ENCODE data around the gene FHL1. TPM values are rescaled to one million over a fixed set of nuclear protein-coding genes. Genes with fewer than 3 reads are reported as not detected.

Gene FHL1
- total RNA-seq, 1 experiment from 2014 or later: not detected

- H3K4me1 ChIP-seq (ENCODE audit: low read length): no peaks in the 10 kb centered on the region; the same call in 1 of the 2 replicates
- no peak overlapping the region for H3K9ac ChIP-seq (ENCODE audit: low read length)
- H2AFZ ChIP-seq (ENCODE audit: low read length): no peak overlapping the region
- no peaks in the 10 kb centered on the region for H3K79me2 ChIP-seq (ENCODE audit: low read length)
- no peak overlapping the region for H3K27ac ChIP-seq (ENCODE audit: low read length)
- no peaks in the 10 kb centered on the region for H3K27me3 ChIP-seq (ENCODE audit: low read length)
- no peaks in the 10 kb centered on the region for H3K9me3 ChIP-seq (ENCODE audit: low read length)
- no peak overlapping the region for H3K4me3 ChIP-seq (ENCODE audit: low read length)
- no peak overlapping the region for H3K4me2 ChIP-seq (ENCODE audit: low read depth, low read length, poor library complexity, severe bottlenecking)
- no peak for DNase-seq
- no peaks in the 10 kb centered on the region for H4K20me1 ChIP-seq (ENCODE audit: insufficient read depth, low read depth, low read length)
- H3K36me3 ChIP-seq (ENCODE audit: insufficient read depth, low read length): no peaks in the 10 kb centered on the region
- H3K9me2 ChIP-seq (replicated peaks; ENCODE audit: insufficient read depth, low read length): no peaks in the 10 kb centered on the region
These were observed 54.3 kb downstream of the FHL1 start for GRCh38 chrX:136201601-136202000.

- H3K4me2 ChIP-seq (ENCODE audit: low read depth, low read length, poor library complexity, severe bottlenecking): no peak overlapping the region
These were observed 55.6 kb downstream of the FHL1 start for GRCh38 chrX:136202889-136203288.

GRCh38 chrX:136203438-136203837 lies 56.1 kb downstream of the FHL1 start:
- Histone ChIP-seq H4K20me1 (ENCODE audit: insufficient read depth, low read depth, low read length) (no peaks in the 10 kb centered on the region), H2AFZ (ENCODE audit: low read length) (no peak overlapping the region), H3K9me2 (replicated peaks; ENCODE audit: insufficient read depth, low read length) (no peaks in the 10 kb centered on the region), H3K79me2 (ENCODE audit: low read length) (no peaks in the 10 kb centered on the region), H3K4me1 (ENCODE audit: low read length) (no peaks in the 10 kb centered on the region; the same call in 1 of the 2 replicates), H3K4me2 (ENCODE audit: low read depth, low read length, poor library complexity, severe bottlenecking) (no peak overlapping the region), H3K4me3 (ENCODE audit: low read length) (no peak overlapping the region), H3K27ac (ENCODE audit: low read length) (no peak overlapping the region), H3K9ac (ENCODE audit: low read length) (no peak overlapping the region), H3K27me3 (ENCODE audit: low read length) (no peaks in the 10 kb centered on the region), H3K36me3 (ENCODE audit: insufficient read depth, low read length) (no peaks in the 10 kb centered on the region), H3K9me3 (ENCODE audit: low read length) (no peaks in the 10 kb centered on the region)
- DNase-seq: no peak

More at GRCh38 chrX:136202889-136203288, 55.6 kb downstream of the FHL1 start:
- no peak for DNase-seq
- Histone ChIP-seq H3K9ac (ENCODE audit: low read length) (no peak overlapping the region), H3K4me3 (ENCODE audit: low read length) (no peak overlapping the region), H3K36me3 (ENCODE audit: insufficient read depth, low read length) (no peaks in the 10 kb centered on the region), H3K27me3 (ENCODE audit: low read length) (no peaks in the 10 kb centered on the region), H4K20me1 (ENCODE audit: insufficient read depth, low read depth, low read length) (no peaks in the 10 kb centered on the region), H3K27ac (ENCODE audit: low read length) (no peak overlapping the region), H2AFZ (ENCODE audit: low read length) (no peak overlapping the region), H3K9me3 (ENCODE audit: low read length) (no peaks in the 10 kb centered on the region), H3K4me1 (ENCODE audit: low read length) (no peaks in the 10 kb centered on the region; the same call in 1 of the 2 replicates), H3K79me2 (ENCODE audit: low read length) (no peaks in the 10 kb centered on the region), H3K9me2 (replicated peaks; ENCODE audit: insufficient read depth, low read length) (no peaks in the 10 kb centered on the region)

GRCh38 chrX:136203951-136204350 lies 56.6 kb downstream of the FHL1 start:
- Histone ChIP-seq H3K9ac (ENCODE audit: low read length) (no peak overlapping the region), H3K4me1 (ENCODE audit: low read length) (no peaks in the 10 kb centered on the region; the same call in 1 of the 2 replicates), H2AFZ (ENCODE audit: low read length) (no peak overlapping the region), H4K20me1 (ENCODE audit: insufficient read depth, low read depth, low read length) (no peaks in the 10 kb centered on the region), H3K36me3 (ENCODE audit: insufficient read depth, low read length) (no peaks in the 10 kb centered on the region), H3K4me2 (ENCODE audit: low read depth, low read length, poor library complexity, severe bottlenecking) (no peak overlapping the region), H3K4me3 (ENCODE audit: low read length) (no peak overlapping the region), H3K9me2 (replicated peaks; ENCODE audit: insufficient read depth, low read length) (no peaks in the 10 kb centered on the region), H3K27ac (ENCODE audit: low read length) (no peak overlapping the region), H3K79me2 (ENCODE audit: low read length) (no peaks in the 10 kb centered on the region), H3K9me3 (ENCODE audit: low read length) (no peaks in the 10 kb centered on the region), H3K27me3 (ENCODE audit: low read length) (no peaks in the 10 kb centered on the region)
- DNase-seq: no peak

GRCh38 chrX:136204571-136204970 lies 57.2 kb downstream of the FHL1 start:
- Histone ChIP-seq H3K9ac (ENCODE audit: low read length) (no peak overlapping the region), H3K4me2 (ENCODE audit: low read depth, low read length, poor library complexity, severe bottlenecking) (no peak overlapping the region), H3K79me2 (ENCODE audit: low read length) (no peaks in the 10 kb centered on the region), H3K4me1 (ENCODE audit: low read length) (peaks cover 1% of the 10 kb centered on the region; the same call in 1 of the 2 replicates), H3K27me3 (ENCODE audit: low read length) (no peaks in the 10 kb centered on the region), H3K9me3 (ENCODE audit: low read length) (no peaks in the 10 kb centered on the region), H4K20me1 (ENCODE audit: insufficient read depth, low read depth, low read length) (no peaks in the 10 kb centered on the region), H3K36me3 (ENCODE audit: insufficient read depth, low read length) (no peaks in the 10 kb centered on the region), H3K27ac (ENCODE audit: low read length) (no peak overlapping the region), H3K9me2 (replicated peaks; ENCODE audit: insufficient read depth, low read length) (no peaks in the 10 kb centered on the region), H3K4me3 (ENCODE audit: low read length) (no peak overlapping the region), H2AFZ (ENCODE audit: low read length) (no peak overlapping the region)
- DNase-seq: no peak

- Histone ChIP-seq H4K20me1 (ENCODE audit: insufficient read depth, low read depth, low read length) (no peaks in the 10 kb centered on the region), H3K4me2 (ENCODE audit: low read depth, low read length, poor library complexity, severe bottlenecking) (no peak overlapping the region), H3K9me2 (replicated peaks; ENCODE audit: insufficient read depth, low read length) (no peaks in the 10 kb centered on the region), H3K4me3 (ENCODE audit: low read length) (no peak overlapping the region), H3K4me1 (ENCODE audit: low read length) (peaks cover 15% of the 10 kb centered on the region), H3K79me2 (ENCODE audit: low read length) (no peaks in the 10 kb centered on the region), H3K9me3 (ENCODE audit: low read length) (no peaks in the 10 kb centered on the region), H3K27ac (ENCODE audit: low read length) (no peak overlapping the region), H3K36me3 (ENCODE audit: insufficient read depth, low read length) (no peaks in the 10 kb centered on the region), H3K27me3 (ENCODE audit: low read length) (no peaks in the 10 kb centered on the region), H2AFZ (ENCODE audit: low read length) (no peak overlapping the region), H3K9ac (ENCODE audit: low read length) (no peak overlapping the region)
- DNase-seq: no peak
These were observed 58.6 kb downstream of the FHL1 start for GRCh38 chrX:136205882-136206380.

GRCh38 chrX:136206916-136207315 lies 59.6 kb downstream of the FHL1 start:
- Histone ChIP-seq H3K9me2 (replicated peaks; ENCODE audit: insufficient read depth, low read length) (no peaks in the 10 kb centered on the region), H3K4me2 (ENCODE audit: low read depth, low read length, poor library complexity, severe bottlenecking) (no peak overlapping the region), H3K9ac (ENCODE audit: low read length) (no peak overlapping the region), H3K79me2 (ENCODE audit: low read length) (no peaks in the 10 kb centered on the region), H3K4me1 (ENCODE audit: low read length) (peaks cover 19% of the 10 kb centered on the region), H3K27ac (ENCODE audit: low read length) (no peak overlapping the region), H2AFZ (ENCODE audit: low read length) (no peak overlapping the region), H3K27me3 (ENCODE audit: low read length) (no peaks in the 10 kb centered on the region), H3K4me3 (ENCODE audit: low read length) (no peak overlapping the region), H3K36me3 (ENCODE audit: insufficient read depth, low read length) (no peaks in the 10 kb centered on the region), H3K9me3 (ENCODE audit: low read length) (no peaks in the 10 kb centered on the region), H4K20me1 (ENCODE audit: insufficient read depth, low read depth, low read length) (no peaks in the 10 kb centered on the region)
- DNase-seq: no peak

GRCh38 chrX:136207546-136207945 lies 60.2 kb downstream of the FHL1 start:
- H3K4me2 ChIP-seq (ENCODE audit: low read depth, low read length, poor library complexity, severe bottlenecking): no peak overlapping the region
- no peak overlapping the region for H3K27ac ChIP-seq (ENCODE audit: low read length)
- no peaks in the 10 kb centered on the region for H3K9me2 ChIP-seq (replicated peaks; ENCODE audit: insufficient read depth, low read length)

More at GRCh38 chrX:136207546-136207945, 60.2 kb downstream of the FHL1 start:
- no peak overlapping the region for H3K4me3 ChIP-seq (ENCODE audit: low read length)
- H3K9ac ChIP-seq (ENCODE audit: low read length): no peak overlapping the region
- H3K79me2 ChIP-seq (ENCODE audit: low read length): no peaks in the 10 kb centered on the region
- DNase-seq: no peak
- peaks cover 19% of the 10 kb centered on the region for H3K4me1 ChIP-seq (ENCODE audit: low read length)
- H3K9me3 ChIP-seq (ENCODE audit: low read length): no peaks in the 10 kb centered on the region
- no peaks in the 10 kb centered on the region for H3K36me3 ChIP-seq (ENCODE audit: insufficient read depth, low read length)
- no peaks in the 10 kb centered on the region for H3K27me3 ChIP-seq (ENCODE audit: low read length)
- no peak overlapping the region for H2AFZ ChIP-seq (ENCODE audit: low read length)
- no peaks in the 10 kb centered on the region for H4K20me1 ChIP-seq (ENCODE audit: insufficient read depth, low read depth, low read length)
